Astrocyte (in vitro differentiated cells and primary cell): ENCODE measurements around the gene COL27A1. TPM values are rescaled to one million over a fixed set of nuclear protein-coding genes. Genes with fewer than 3 reads are reported as not detected.
A peak's percentile ranks its signal among the peaks of the same experiment; 100 is the strongest.
"Not testable (repeated sequence)": the region's sequence is repeated elsewhere in the genome, so short reads cannot be mapped to it uniquely, and the experiment has no call there.

ENCODE experiments used
- DNase-seq: peaks from one replicate; pipeline ENCODE4 v3.0.0-alpha.2; 2010; ENCODE audit warnings: low read depth
- FAIRE-seq: peaks from 2 replicates; lab custom pipeline; 2011; peaks lifted over from hg19 to GRCh38; lab: Jason Lieb, UNC
- H2AFZ ChIP-seq: 2 replicates; pipeline ENCODE4 v1.6.0; 2012; ENCODE audit warnings: low read depth, low read length, inconsistent platforms
- H3K27ac ChIP-seq: 2 replicates; pipeline ENCODE4 v1.5.1; 2011; ENCODE audit warnings: low read depth, low read length, inconsistent platforms
- H3K27me3 ChIP-seq: 2 replicates; pipeline ENCODE4 v1.6.0; 2011; ENCODE audit warnings: low read length, inconsistent platforms; ENCODE audit not compliant: insufficient read depth
- H3K36me3 ChIP-seq: 2 replicates; pipeline ENCODE4 v1.5.1; 2011; ENCODE audit warnings: low read length, inconsistent platforms; ENCODE audit not compliant: insufficient read depth
- H3K4me1 ChIP-seq: 2 replicates; pipeline ENCODE4 v1.5.1; 2011; ENCODE audit warnings: low read length, inconsistent platforms; ENCODE audit not compliant: insufficient read depth
- H3K4me2 ChIP-seq: 2 replicates; pipeline ENCODE4 v1.6.0; 2012; ENCODE audit warnings: low read length, inconsistent platforms
- H3K4me3 ChIP-seq: 2 replicates; pipeline ENCODE4 v1.5.1; 2011; ENCODE audit warnings: low read depth, mild to moderate bottlenecking, low read length, inconsistent platforms; ENCODE audit not compliant: insufficient read depth
- H3K79me2 ChIP-seq: 2 replicates; pipeline ENCODE4 v1.6.0; 2012; ENCODE audit warnings: mild to moderate bottlenecking, low read length, inconsistent platforms; ENCODE audit not compliant: insufficient read depth
- H3K9ac ChIP-seq: 2 replicates; pipeline ENCODE4 v1.6.0; 2012; ENCODE audit warnings: mild to moderate bottlenecking, low read length, inconsistent platforms
- H3K9me3 ChIP-seq: 2 replicates; pipeline ENCODE4 v1.5.1; 2012; ENCODE audit warnings: low read depth, mild to moderate bottlenecking, low read length, inconsistent platforms; ENCODE audit not compliant: insufficient read depth
- H4K20me1 ChIP-seq: 2 replicates; pipeline ENCODE4 v1.6.0; 2012; ENCODE audit warnings: low read length, inconsistent platforms; ENCODE audit not compliant: insufficient read depth
- H3K27ac Mint-ChIP-seq: one replicate; pipeline ENCODE4 v1.8.0; 2021; ENCODE audit warnings: mild to moderate bottlenecking, mixed read lengths; ENCODE audit not compliant: unreplicated experiment
- H3K27me3 Mint-ChIP-seq: one replicate; pipeline ENCODE4 v1.8.0; 2021; ENCODE audit warnings: low read depth, mixed read lengths; ENCODE audit not compliant: unreplicated experiment
- H3K36me3 Mint-ChIP-seq: one replicate; pipeline ENCODE4 v1.8.0; 2021; ENCODE audit warnings: low read depth, mixed read lengths; ENCODE audit not compliant: unreplicated experiment
- H3K4me1 Mint-ChIP-seq: one replicate; pipeline ENCODE4 v1.8.0; 2021; ENCODE audit warnings: low read depth, mixed read lengths; ENCODE audit not compliant: unreplicated experiment
- H3K4me3 Mint-ChIP-seq: one replicate; pipeline ENCODE4 v1.8.0; 2021; ENCODE audit warnings: mild to moderate bottlenecking, moderate library complexity, mixed read lengths; ENCODE audit not compliant: unreplicated experiment
- H3K9me3 Mint-ChIP-seq: one replicate; pipeline ENCODE4 v1.8.0; 2021; ENCODE audit warnings: mild to moderate bottlenecking, mixed read lengths; ENCODE audit not compliant: unreplicated experiment
- EZH2 ChIP-seq: IDR thresholded peaks from 2 replicates; pipeline ENCODE4 v1.6.1; 2012; ENCODE audit warnings: mild to moderate bottlenecking, low read length, inconsistent platforms; ENCODE audit not compliant: insufficient read depth
- total RNA-seq: library from RNA; stranded (reverse); gene quantifications from 2 replicates; pipeline ENCODE4 v1.2.1, GENCODE V29; 2021
- TF ChIP-seq, protein P1 (sequence below): IDR thresholded peaks from 2 replicates; pipeline ENCODE4 v1.5.1; 2011; ENCODE audit warnings: low read depth, mild to moderate bottlenecking, inconsistent platforms, low read length, moderate library complexity; ENCODE audit not compliant: insufficient read depth

COL27A1 gene
- total RNA-seq, 1 donor from 2014 or later = 31.2 TPM

DNA sequence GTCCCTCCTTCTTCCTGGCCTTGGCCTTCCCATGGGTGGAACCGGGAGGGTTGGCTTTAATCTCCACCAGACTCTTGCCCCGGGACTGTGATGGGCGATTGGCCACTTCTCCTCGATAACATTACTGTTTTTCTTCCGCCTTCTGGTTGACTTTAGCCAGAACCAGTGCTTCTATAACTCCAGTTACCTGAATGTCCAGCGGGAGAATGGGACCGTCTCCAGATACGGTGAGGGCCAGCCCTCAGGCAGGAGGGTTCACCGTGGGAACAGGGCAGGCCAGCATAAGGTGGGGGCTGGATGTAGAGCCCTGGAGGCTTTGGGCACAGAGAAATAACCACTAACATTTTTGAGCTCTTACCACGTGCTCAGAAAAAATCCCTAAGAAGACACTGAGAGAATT, 175.3 kb downstream of the COL27A1 start:
- Mint-ChIP-seq H3K27me3 (peaks cover 4% of the 10 kb centered on the region), H3K27ac (no peak overlapping the region)
- FAIRE-seq = no peak

DNA sequence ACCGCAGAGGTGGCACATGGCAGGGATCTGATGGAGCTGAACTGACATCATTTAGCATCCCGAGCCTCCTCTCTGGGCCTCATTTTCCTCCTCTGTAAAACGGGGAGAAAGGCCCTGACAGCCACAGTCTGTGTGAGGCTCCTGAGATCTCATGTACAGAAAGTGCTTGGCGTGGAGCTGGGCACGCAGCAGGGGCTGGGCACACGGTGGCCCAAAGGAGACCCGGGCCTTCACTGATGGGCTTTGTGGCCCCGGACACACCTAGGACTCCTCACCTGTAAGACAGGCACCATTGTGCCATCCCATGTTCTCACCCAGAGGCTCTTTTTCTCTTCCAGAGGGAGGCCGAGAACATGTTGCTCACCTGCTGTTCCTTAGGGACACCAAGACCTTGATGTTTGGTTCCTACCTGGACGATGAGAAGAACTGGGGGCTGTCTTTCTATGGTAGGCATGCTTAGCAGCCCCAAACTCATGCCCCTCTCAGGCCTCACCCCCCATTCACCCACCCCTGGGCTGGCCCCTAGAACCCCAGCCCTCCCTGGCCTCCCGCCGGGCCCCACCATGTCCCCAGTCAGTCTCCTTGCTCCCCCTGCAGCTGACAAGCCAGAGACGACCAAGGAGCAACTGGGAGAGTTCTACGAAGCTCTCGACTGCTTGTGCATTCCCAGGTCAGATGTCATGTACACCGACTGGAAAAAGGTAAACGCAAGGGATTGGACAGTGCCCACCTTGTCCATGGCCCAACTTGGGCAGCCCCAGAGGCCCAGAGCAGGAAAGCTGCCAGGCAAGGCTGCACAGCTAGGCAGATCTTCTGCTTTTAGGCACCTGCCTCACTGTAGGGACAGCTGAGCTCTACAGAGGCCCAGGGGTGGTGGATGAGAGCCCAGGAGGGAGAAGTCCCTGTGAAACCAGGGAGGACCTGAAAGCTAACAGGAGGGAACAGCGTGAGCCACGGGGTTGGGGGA, 176.2 kb downstream of the COL27A1 start:
- not testable (repeated sequence) for DNase-seq, H4K20me1 ChIP-seq, H3K27ac Mint-ChIP-seq, FAIRE-seq, H3K4me3 Mint-ChIP-seq, H3K36me3 ChIP-seq, H3K79me2 ChIP-seq, H3K27me3 ChIP-seq, H3K4me3 ChIP-seq, H2AFZ ChIP-seq, H3K27ac ChIP-seq, H3K4me1 Mint-ChIP-seq, H3K4me2 ChIP-seq, H3K9me3 Mint-ChIP-seq, H3K27me3 Mint-ChIP-seq, H3K36me3 Mint-ChIP-seq, H3K4me1 ChIP-seq, H3K9me3 ChIP-seq, H3K9ac ChIP-seq

More for the DNA sequence above, 175.3 kb downstream of the COL27A1 start:
- Mint-ChIP-seq H3K9me3 (no peaks in the 10 kb centered on the region), H3K36me3 (peaks cover 6% of the 10 kb centered on the region), H3K4me1 (no peaks in the 10 kb centered on the region), H3K4me3 (no peak overlapping the region)
- Histone ChIP-seq H3K27ac (no peak overlapping the region), H3K4me3 (no peak overlapping the region), H3K9ac (no peak overlapping the region), H4K20me1 (no peaks in the 10 kb centered on the region), H2AFZ (no peak overlapping the region), H3K9me3 (no peaks in the 10 kb centered on the region), H3K27me3 (no peaks in the 10 kb centered on the region), H3K36me3 (no peaks in the 10 kb centered on the region), H3K4me1 (no peaks in the 10 kb centered on the region), H3K79me2 (no peaks in the 10 kb centered on the region), H3K4me2 (no peak overlapping the region)
- no peak for DNase-seq
- TF ChIP-seq, protein P1, sequence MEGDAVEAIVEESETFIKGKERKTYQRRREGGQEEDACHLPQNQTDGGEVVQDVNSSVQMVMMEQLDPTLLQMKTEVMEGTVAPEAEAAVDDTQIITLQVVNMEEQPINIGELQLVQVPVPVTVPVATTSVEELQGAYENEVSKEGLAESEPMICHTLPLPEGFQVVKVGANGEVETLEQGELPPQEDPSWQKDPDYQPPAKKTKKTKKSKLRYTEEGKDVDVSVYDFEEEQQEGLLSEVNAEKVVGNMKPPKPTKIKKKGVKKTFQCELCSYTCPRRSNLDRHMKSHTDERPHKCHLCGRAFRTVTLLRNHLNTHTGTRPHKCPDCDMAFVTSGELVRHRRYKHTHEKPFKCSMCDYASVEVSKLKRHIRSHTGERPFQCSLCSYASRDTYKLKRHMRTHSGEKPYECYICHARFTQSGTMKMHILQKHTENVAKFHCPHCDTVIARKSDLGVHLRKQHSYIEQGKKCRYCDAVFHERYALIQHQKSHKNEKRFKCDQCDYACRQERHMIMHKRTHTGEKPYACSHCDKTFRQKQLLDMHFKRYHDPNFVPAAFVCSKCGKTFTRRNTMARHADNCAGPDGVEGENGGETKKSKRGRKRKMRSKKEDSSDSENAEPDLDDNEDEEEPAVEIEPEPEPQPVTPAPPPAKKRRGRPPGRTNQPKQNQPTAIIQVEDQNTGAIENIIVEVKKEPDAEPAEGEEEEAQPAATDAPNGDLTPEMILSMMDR = no peak
- TF ChIP-seq EZH2 = no peak

DNA sequence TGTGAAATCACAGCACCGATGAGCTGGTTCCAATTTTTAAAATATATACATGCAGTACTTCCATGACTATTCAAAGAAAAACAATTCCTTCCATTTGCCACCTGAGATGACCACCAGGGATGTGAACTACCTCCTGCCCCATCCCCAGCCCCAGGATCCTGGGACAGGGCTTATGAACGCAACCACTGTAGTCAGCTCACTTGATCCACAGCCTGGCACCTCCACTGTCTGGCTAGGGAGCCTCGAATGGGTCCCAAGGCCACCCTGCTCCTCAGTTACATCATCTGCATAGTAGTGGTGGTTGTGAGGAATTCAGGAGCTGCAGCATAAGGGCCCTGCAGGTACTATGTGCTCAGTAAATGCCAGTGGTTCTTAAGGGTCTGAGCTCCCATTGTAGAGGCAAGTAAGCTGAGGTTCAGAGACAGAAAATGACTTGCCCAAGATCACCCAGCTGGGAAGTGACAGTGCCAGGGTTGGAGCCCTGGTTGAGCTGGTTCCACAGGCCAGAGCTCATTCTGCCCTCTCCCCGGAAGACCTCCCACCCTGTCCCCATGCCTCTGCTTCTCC, 177.2 kb downstream of the COL27A1 start:
- not testable (repeated sequence) for FAIRE-seq, DNase-seq, H3K4me1 Mint-ChIP-seq, H4K20me1 ChIP-seq, H3K27me3 ChIP-seq, H3K9me3 ChIP-seq, H3K9ac ChIP-seq, H3K79me2 ChIP-seq, H2AFZ ChIP-seq, H3K36me3 ChIP-seq, H3K4me3 ChIP-seq, H3K4me2 ChIP-seq, H3K4me3 Mint-ChIP-seq, H3K4me1 ChIP-seq, H3K27me3 Mint-ChIP-seq, H3K27ac Mint-ChIP-seq, H3K9me3 Mint-ChIP-seq, H3K27ac ChIP-seq
- peaks cover 11% of the 10 kb centered on the region for H3K36me3 Mint-ChIP-seq

DNA sequence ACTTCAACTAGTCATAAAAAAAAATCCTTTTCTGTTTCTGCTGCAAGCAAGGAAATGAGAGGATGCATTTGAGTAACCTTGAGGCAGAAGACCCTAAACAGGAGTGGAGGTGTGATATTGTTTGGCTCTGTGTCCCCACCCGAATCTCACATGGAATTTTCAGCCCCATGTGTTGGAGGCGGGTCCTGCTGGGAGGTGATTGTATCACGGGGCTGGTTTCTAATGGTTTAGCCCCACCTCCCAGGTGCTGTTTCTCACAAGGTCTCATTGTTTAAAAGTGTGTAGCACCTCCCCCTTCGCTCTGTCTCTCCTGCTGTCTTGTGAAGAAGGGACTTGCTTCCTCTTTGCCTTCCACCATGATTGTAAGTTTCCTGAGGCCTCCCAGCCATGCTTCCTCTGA, 178.4 kb downstream of the COL27A1 start:
- not testable (repeated sequence) for DNase-seq, H3K27me3 Mint-ChIP-seq, H3K27me3 ChIP-seq, H3K4me1 ChIP-seq, H3K9me3 Mint-ChIP-seq, H3K9me3 ChIP-seq, H3K4me3 ChIP-seq, H2AFZ ChIP-seq, H3K4me2 ChIP-seq, H3K4me3 Mint-ChIP-seq, H3K4me1 Mint-ChIP-seq, H4K20me1 ChIP-seq, H3K36me3 ChIP-seq, H3K9ac ChIP-seq, H3K27ac Mint-ChIP-seq, H3K27ac ChIP-seq, H3K79me2 ChIP-seq
- peaks cover 11% of the 10 kb centered on the region for H3K36me3 Mint-ChIP-seq
- FAIRE-seq = peak; percentile 37
